Gastrocnemius medialis (tissue), 4 donors: Measurements from ENCODE around the gene NFAM1. TPM values are rescaled to one million over a fixed set of nuclear protein-coding genes. Genes with fewer than 3 reads are reported as not detected.
A peak's percentile ranks its signal among the peaks of the same experiment; 100 is the strongest.

ENCODE experiments used
- ATAC-seq, 2 donors: fragments of 150-250 bp; one replicate each; pipeline ENCODE4 v1.9.1; 2016
- DNase-seq, 2 donors: peaks; one replicate each; pipeline ENCODE4 v3.0.0-alpha.2; 2019
- H3K27ac ChIP-seq, 4 donors: fragments of 200-600 bp; sonication (generic); 1 replicate in 1 of 4; 2 replicates in 3 of 4; pipeline ENCODE4 v1.5.1; 2016 to 2018; ENCODE audit warnings: mild to moderate bottlenecking in 2 of 4, moderate library complexity in 1 of 4
- H3K27me3 ChIP-seq, 3 donors: fragments of 200-600 bp; sonication (generic) in 2 of 3; 1 replicate in 1 of 3; 2 replicates in 2 of 3; pipeline versions ENCODE4 v1.5.1 to v1.6.0; 2016 to 2019; ENCODE audit warnings: mild to moderate bottlenecking in 1 of 3, moderate library complexity in 1 of 3
- H3K36me3 ChIP-seq, 2 donors: fragments of 200-600 bp; sonication (generic) in 1 of 2; one replicate each; pipeline ENCODE4 v1.5.1; 2017 to 2018
- H3K4me1 ChIP-seq, 2 donors: fragments of 200-600 bp; sonication (generic) in 1 of 2; one replicate each; pipeline ENCODE4 v1.5.1; 2016 to 2017; ENCODE audit warnings: mild to moderate bottlenecking in 2 of 2
- H3K4me3 ChIP-seq, 4 donors: fragments of 200-600 bp; sonication (generic) in 3 of 4; 1 replicate in 1 of 4; 2 replicates in 3 of 4; pipeline ENCODE4 v1.5.1; 2016 to 2019; ENCODE audit warnings: mild to moderate bottlenecking in 2 of 4
- H3K9me3 ChIP-seq, 3 donors: fragments of 200-600 bp; sonication (generic) in 2 of 3; 1 replicate in 1 of 3; 2 replicates in 2 of 3; pipeline ENCODE4 v1.5.1; 2016 to 2019
- CTCF ChIP-seq, 5 experiments: fragments of 450-650 bp in 3 of 5; fragments of 200-600 bp in 2 of 5; sonication (generic) in 2 of 5; IDR thresholded peaks in 4 of 5; conservative IDR thresholded peaks in 1 of 5; 1 replicate in 4 of 5; 2 replicates in 1 of 5; pipeline ENCODE4 v1.5.1; 2016 to 2019; ENCODE audit warnings: antibody characterized with exemption in 5 of 5, mild to moderate bottlenecking in 3 of 5, moderate library complexity in 3 of 5
- POLR2A ChIP-seq, 2 donors: fragments of 450-650 bp; IDR thresholded peaks; one replicate each; pipeline ENCODE4 v1.6.1; 2017; ENCODE audit warnings: antibody characterized with exemption in 2 of 2, mild to moderate bottlenecking in 2 of 2, moderate library complexity in 2 of 2
- in situ Hi-C, 4 donors: fragments of 200-750 bp; cut with MboI; loops; one replicate each; pipeline versions ENCODE4 v1.15.0 to v1.8.0; 2017; ENCODE audit warnings: low sequenced_read_pairs in 4 of 4
- intact Hi-C: fragments of 100-400 bp; cut with DNase I; formaldehyde crosslinking; loops from one replicate; pipeline ENCODE4 v1.15.1; 2023; ENCODE audit warnings: low total_unique reads
- total RNA-seq, 4 donors: library from RNA; depleted of rRNA; stranded (reverse); fragments of >200 nt; gene quantifications; one replicate each; pipeline versions ENCODE4 v1.1.0 to v1.2.3, GENCODE V29; 2016

Gene NFAM1
- total RNA-seq, 4 donors from 2014 or later, result 0.20 to 0.59 (median 0.58) TPM; not detected in 1

- H3K4me1 ChIP-seq, result peaks cover 11 to 18% of the 10 kb centered on the region in 2 donors
- peak in 1 of 2 donors; percentile 28 for TF ChIP-seq POLR2A (IDR thresholded peaks at IDR 0.05)
- TF ChIP-seq CTCF (IDR thresholded peaks at IDR 0.05 in 4 of 5, conservative IDR thresholded peaks at IDR 0.05 in 1 of 5), result no peak
- H3K4me3 ChIP-seq, result peak overlapping the region; percentile 60 to 76 (median 68)
- H3K9me3 ChIP-seq, result no peaks in the 10 kb centered on the region
- no peak for DNase-seq
- H3K27me3 ChIP-seq, result peaks cover 10 to 18% (median 15%) of the 10 kb centered on the region in 3 donors
- no peaks in the 10 kb centered on the region for H3K36me3 ChIP-seq
- in situ Hi-C loops (no loop called here), intact Hi-C loops (loop anchor here (2.0 to 5.0 kb wide), 3 partner anchors 98 to 422 kb away; partner anchors contain the start of genes CENPM, NAGA, PHETA2 and TCF20)
- H3K27ac ChIP-seq, result no peak overlapping the region
- peak in 1 of 2 donors; percentile 32 for ATAC-seq
Observed at GRCh38 chr22:42368379-42369249, 63.6 kb downstream of the NFAM1 start.

- Histone ChIP-seq H3K4me3 (peak overlapping the region in 3 of 4 donors; percentile 60 to 75 (median 62)), H3K27me3 (peaks cover 10 to 18% (median 15%) of the 10 kb centered on the region in 3 donors), H3K9me3 (no peaks in the 10 kb centered on the region), H3K36me3 (no peaks in the 10 kb centered on the region), H3K4me1 (peaks cover 11 to 18% of the 10 kb centered on the region in 2 donors), H3K27ac (no peak overlapping the region)
- DNase-seq (no peak), ATAC-seq (no peak)
- in situ Hi-C loops, result no loop called here
- intact Hi-C loops, result loop anchor here (2.0 to 5.0 kb wide), 3 partner anchors 97 to 421 kb away; partner anchors contain the start of genes CENPM, NAGA, PHETA2 and TCF20
- no peak for TF ChIP-seq CTCF (IDR thresholded peaks at IDR 0.05 in 4 of 5, conservative IDR thresholded peaks at IDR 0.05 in 1 of 5)
- TF ChIP-seq POLR2A (IDR thresholded peaks at IDR 0.05), result no peak
Observed at GRCh38 chr22:42367980-42368378, 64.2 kb downstream of the NFAM1 start.

- Histone ChIP-seq H3K27ac (no peak overlapping the region), H3K9me3 (no peaks in the 10 kb centered on the region), H3K36me3 (no peaks in the 10 kb centered on the region), H3K27me3 (peaks cover 10 to 18% (median 15%) of the 10 kb centered on the region in 3 donors), H3K4me1 (peaks cover 11 to 18% of the 10 kb centered on the region in 2 donors), H3K4me3 (no peak overlapping the region)
- ATAC-seq (no peak), DNase-seq (no peak)
- no peak for TF ChIP-seq CTCF (IDR thresholded peaks at IDR 0.05 in 4 of 5, conservative IDR thresholded peaks at IDR 0.05 in 1 of 5)
- no peak for TF ChIP-seq POLR2A (IDR thresholded peaks at IDR 0.05)
- intact Hi-C loops (loop anchor here (5.0 kb wide), 1 partner anchor 295 kb away; the partner anchor contains the start of genes NAGA and PHETA2), in situ Hi-C loops (no loop called here)
Observed at GRCh38 chr22:42366806-42367581, 65.2 kb downstream of the NFAM1 start.

GRCh38 chr22:42365942-42366695, 66.1 kb downstream of the NFAM1 start:
- Histone ChIP-seq H3K9me3 (no peaks in the 10 kb centered on the region), H3K4me3 (no peak overlapping the region), H3K27ac (peak overlapping the region in 2 of 4 donors; percentile 1 to 38), H3K27me3 (peaks cover 10 to 18% (median 15%) of the 10 kb centered on the region in 3 donors), H3K4me1 (peaks cover 11 to 18% of the 10 kb centered on the region in 2 donors), H3K36me3 (no peaks in the 10 kb centered on the region)
- no peak for ATAC-seq
- intact Hi-C loops, result loop anchor here (5.0 kb wide), 1 partner anchor 294 kb away; the partner anchor contains the start of genes NAGA and PHETA2
- in situ Hi-C loops, result no loop called here
- DNase-seq, result no peak
- TF ChIP-seq POLR2A (IDR thresholded peaks at IDR 0.05) (no peak), CTCF (IDR thresholded peaks at IDR 0.05 in 4 of 5, conservative IDR thresholded peaks at IDR 0.05 in 1 of 5) (no peak)
